ENCODE results near the gene UCHL5. TPM values are rescaled to one million over a fixed set of nuclear protein-coding genes. Genes with fewer than 3 reads are reported as not detected.
"Not testable (repeated sequence)": the region's sequence is repeated elsewhere in the genome, so short reads cannot be mapped to it uniquely, and the experiment has no call there.

Gene UCHL5
- total RNA-seq, 3 donors from 2014 or later = 32.8 to 45.2 (median 38.3) TPM

DNA sequence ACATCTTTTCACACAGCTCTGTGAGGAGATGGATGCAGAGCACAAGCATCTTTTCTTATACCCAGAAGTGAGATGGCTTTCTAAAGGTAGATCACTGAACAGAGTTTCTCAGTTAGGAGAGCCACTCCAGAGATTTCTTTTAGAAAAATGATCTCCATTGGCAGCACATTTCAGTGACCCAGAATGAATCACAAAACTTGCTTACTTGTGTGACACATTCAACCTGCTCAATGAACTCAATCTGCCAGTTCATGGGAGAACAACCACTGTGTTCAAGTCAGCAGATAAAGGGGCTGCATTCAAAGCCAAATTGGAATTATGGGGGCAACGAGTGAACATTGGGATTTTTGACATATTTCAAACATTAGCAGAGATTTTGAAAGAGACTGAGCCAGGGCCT, 78.3 kb downstream of the UCHL5 start:
- Histone ChIP-seq H3K27me3 (no peaks in the 10 kb centered on the region), H3K4me3 (no peak overlapping the region), H3K4me1 (no peaks in the 10 kb centered on the region), H3K9me3 (no peaks in the 10 kb centered on the region), H3K27ac (no peak overlapping the region), H3K36me3 (no peaks in the 10 kb centered on the region)
- TF ChIP-seq POLR2AphosphoS5 (IDR thresholded peaks at IDR 0.05) (no peak), POLR2A (IDR thresholded peaks at IDR 0.05) (no peak)
- TF ChIP-seq, protein P1, sequence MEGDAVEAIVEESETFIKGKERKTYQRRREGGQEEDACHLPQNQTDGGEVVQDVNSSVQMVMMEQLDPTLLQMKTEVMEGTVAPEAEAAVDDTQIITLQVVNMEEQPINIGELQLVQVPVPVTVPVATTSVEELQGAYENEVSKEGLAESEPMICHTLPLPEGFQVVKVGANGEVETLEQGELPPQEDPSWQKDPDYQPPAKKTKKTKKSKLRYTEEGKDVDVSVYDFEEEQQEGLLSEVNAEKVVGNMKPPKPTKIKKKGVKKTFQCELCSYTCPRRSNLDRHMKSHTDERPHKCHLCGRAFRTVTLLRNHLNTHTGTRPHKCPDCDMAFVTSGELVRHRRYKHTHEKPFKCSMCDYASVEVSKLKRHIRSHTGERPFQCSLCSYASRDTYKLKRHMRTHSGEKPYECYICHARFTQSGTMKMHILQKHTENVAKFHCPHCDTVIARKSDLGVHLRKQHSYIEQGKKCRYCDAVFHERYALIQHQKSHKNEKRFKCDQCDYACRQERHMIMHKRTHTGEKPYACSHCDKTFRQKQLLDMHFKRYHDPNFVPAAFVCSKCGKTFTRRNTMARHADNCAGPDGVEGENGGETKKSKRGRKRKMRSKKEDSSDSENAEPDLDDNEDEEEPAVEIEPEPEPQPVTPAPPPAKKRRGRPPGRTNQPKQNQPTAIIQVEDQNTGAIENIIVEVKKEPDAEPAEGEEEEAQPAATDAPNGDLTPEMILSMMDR (IDR thresholded peaks at IDR 0.05) = no peak
- intact Hi-C loops (cut with DNase I; ENCODE audit: low total_unique reads) = no loop called here
- DNase-seq (ENCODE audit: low spot score in 2 of 2) = no peak

GRCh38 chr1:192980334-192980733, 78.8 kb downstream of the UCHL5 start:
- DNase-seq (ENCODE audit: low spot score in 2 of 2); H3K27ac ChIP-seq; H3K4me3 ChIP-seq; H3K36me3 ChIP-seq; intact Hi-C loops (cut with DNase I; ENCODE audit: low total_unique reads); H3K27me3 ChIP-seq; H3K9me3 ChIP-seq; H3K4me1 ChIP-seq: not testable (repeated sequence)

GRCh38 chr1:192979542-192979941, 79.6 kb downstream of the UCHL5 start:
- TF ChIP-seq POLR2AphosphoS5 (IDR thresholded peaks at IDR 0.05) (no peak), POLR2A (IDR thresholded peaks at IDR 0.05) (no peak)
- TF ChIP-seq, protein P1 (IDR thresholded peaks at IDR 0.05) = no peak
- no peak for DNase-seq (ENCODE audit: low spot score in 2 of 2)
- Histone ChIP-seq H3K4me1 (no peaks in the 10 kb centered on the region), H3K4me3 (no peak overlapping the region), H3K27ac (no peak overlapping the region), H3K36me3 (no peaks in the 10 kb centered on the region), H3K9me3 (no peaks in the 10 kb centered on the region), H3K27me3 (no peaks in the 10 kb centered on the region)
- intact Hi-C loops (cut with DNase I; ENCODE audit: low total_unique reads) = no loop called here

GRCh38 chr1:192978195-192978710, 80.9 kb downstream of the UCHL5 start:
- no peak for DNase-seq (ENCODE audit: low spot score in 2 of 2)
- H3K4me1 ChIP-seq = no peaks in the 10 kb centered on the region
- H3K27me3 ChIP-seq = no peaks in the 10 kb centered on the region
- no peaks in the 10 kb centered on the region for H3K9me3 ChIP-seq
- no peak overlapping the region for H3K27ac ChIP-seq
- no peak overlapping the region for H3K4me3 ChIP-seq
- intact Hi-C loops (cut with DNase I; ENCODE audit: low total_unique reads) = no loop called here
- TF ChIP-seq POLR2AphosphoS5 (IDR thresholded peaks at IDR 0.05) = no peak
- no peak for TF ChIP-seq POLR2A (IDR thresholded peaks at IDR 0.05)
- H3K36me3 ChIP-seq = no peaks in the 10 kb centered on the region

GRCh38 chr1:192977089-192977706, 82.0 kb downstream of the UCHL5 start:
- no peak for DNase-seq (ENCODE audit: low spot score in 2 of 2)
- H3K4me3 ChIP-seq = no peak overlapping the region
- intact Hi-C loops (cut with DNase I; ENCODE audit: low total_unique reads) = no loop called here
- no peaks in the 10 kb centered on the region for H3K4me1 ChIP-seq
- no peak overlapping the region for H3K27ac ChIP-seq
- H3K27me3 ChIP-seq = no peaks in the 10 kb centered on the region
- no peaks in the 10 kb centered on the region for H3K36me3 ChIP-seq
- TF ChIP-seq POLR2A (IDR thresholded peaks at IDR 0.05) = no peak
- TF ChIP-seq, protein P1 (IDR thresholded peaks at IDR 0.05) = no peak
- no peak for TF ChIP-seq POLR2AphosphoS5 (IDR thresholded peaks at IDR 0.05)
- H3K9me3 ChIP-seq = no peaks in the 10 kb centered on the region

DNA sequence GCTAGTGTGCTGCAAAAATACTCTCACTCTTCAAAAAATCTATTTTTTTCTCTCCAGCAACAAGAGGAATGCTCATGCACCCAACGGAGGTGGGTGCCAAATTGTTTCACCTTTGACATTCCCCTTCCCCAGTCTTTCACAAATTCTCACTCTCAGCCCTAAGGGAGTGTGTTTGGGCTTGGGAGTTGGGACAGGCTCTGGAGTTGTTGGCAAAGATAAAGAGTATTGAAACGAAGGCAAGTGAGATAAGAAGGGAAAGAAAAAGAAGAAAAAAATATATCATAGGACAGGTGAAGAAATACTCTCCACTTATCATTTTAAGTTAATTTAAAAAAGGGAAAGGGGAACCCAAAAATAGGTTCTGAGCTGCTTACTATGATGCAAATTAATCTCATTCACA, 82.6 kb downstream of the UCHL5 start:
- Histone ChIP-seq H3K36me3 (no peaks in the 10 kb centered on the region), H3K9me3 (no peaks in the 10 kb centered on the region), H3K4me3 (no peak overlapping the region), H3K4me1 (no peaks in the 10 kb centered on the region), H3K27ac (no peak overlapping the region), H3K27me3 (no peaks in the 10 kb centered on the region)
- intact Hi-C loops (cut with DNase I; ENCODE audit: low total_unique reads) = no loop called here
- TF ChIP-seq POLR2A (IDR thresholded peaks at IDR 0.05) (no peak), POLR2AphosphoS5 (IDR thresholded peaks at IDR 0.05) (no peak)
- TF ChIP-seq, protein P1 (IDR thresholded peaks at IDR 0.05) = no peak
- DNase-seq (ENCODE audit: low spot score in 2 of 2) = no peak
